ENCODE measurements around the gene CHST3. TPM values are rescaled to one million over a fixed set of nuclear protein-coding genes. Genes with fewer than 3 reads are reported as not detected.

Gene CHST3
- total and polyA plus RNA-seq, 2 experiments from 2014 or later: 0.94 to 8.3 TPM

- ATAC-seq: peak; percentile 69
Observed at GRCh38 chr10:72030762-72031543, 66.8 kb downstream of the CHST3 start.

More at GRCh38 chr10:72030762-72031543, 66.8 kb downstream of the CHST3 start:
- Mint-ChIP-seq H3K27ac (no peak overlapping the region), H3K9me3 (no peaks in the 10 kb centered on the region), H3K36me3 (ENCODE audit: low read depth) (no peaks in the 10 kb centered on the region), H3K27me3 (ENCODE audit: insufficient read depth, low read depth, poor library complexity) (peaks cover 7% of the 10 kb centered on the region), H3K4me3 (no peak overlapping the region), H3K4me1 (no peaks in the 10 kb centered on the region)
- Histone ChIP-seq H3K4me1 (ENCODE audit: insufficient read depth) (no peaks in the 10 kb centered on the region), H4K20me1 (replicated peaks; ENCODE audit: insufficient read depth) (no peaks in the 10 kb centered on the region), H3K27ac (ENCODE audit: low read depth) (no peak overlapping the region), H3K27me3 (ENCODE audit: insufficient read depth) (no peaks in the 10 kb centered on the region), H3K36me3 (ENCODE audit: insufficient read depth) (no peaks in the 10 kb centered on the region), H3K79me2 (replicated peaks; ENCODE audit: insufficient read depth) (no peaks in the 10 kb centered on the region), H3F3A (replicated peaks; ENCODE audit: low read depth) (no peaks in the 10 kb centered on the region), H2AFZ (no peak overlapping the region; the same call in 1 of the 2 replicates), H3K4me2 (no peak overlapping the region), H3K4me3 (no peak overlapping the region), H3K9me2 (ENCODE audit: insufficient read depth) (no peaks in the 10 kb centered on the region)
- DNase-seq (ENCODE audit: low spot score): peak; percentile 17
- TF ChIP-seq ZNF331 (CRISPR knock-in tag; IDR thresholded peaks at IDR 0.05; ENCODE audit: low read depth): no peak
- TF ChIP-seq POLR2AphosphoS5 (IDR thresholded peaks at IDR 0.05; ENCODE audit: low read depth): no peak
- no peak for TF ChIP-seq EZH2 (IDR thresholded peaks at IDR 0.05; ENCODE audit: low read depth, unreplicated experiment)
- TF ChIP-seq ZNF462 (CRISPR knock-in tag; IDR thresholded peaks at IDR 0.05): no peak
- no peak for TF ChIP-seq EZH2phosphoT487 (IDR thresholded peaks at IDR 0.05; ENCODE audit: unreplicated experiment)
- TF ChIP-seq ETS1 (IDR thresholded peaks at IDR 0.05): no peak
- TF ChIP-seq JUNB (IDR thresholded peaks at IDR 0.05; ENCODE audit: unreplicated experiment): no peak
- TF ChIP-seq NANOG (IDR thresholded peaks at IDR 0.05; ENCODE audit: borderline replicate concordance): no peak
- no peak for TF ChIP-seq CREB1 (CRISPR knock-in tag; IDR thresholded peaks at IDR 0.05; ENCODE audit: low read depth)
- TF ChIP-seq STAT1 (IDR thresholded peaks at IDR 0.05; ENCODE audit: unreplicated experiment): no peak
- no peak for TF ChIP-seq REST (IDR thresholded peaks at IDR 0.05; ENCODE audit: unreplicated experiment)
- no peak for TF ChIP-seq ZNF114 (CRISPR knock-in tag; IDR thresholded peaks at IDR 0.05)
- TF ChIP-seq CTCF (conservative IDR thresholded peaks at IDR 0.05; ENCODE audit: low read depth in 2 of 2): no peak

Data from GM23338 (cell line).